ENCODE data around the gene GFPT2. TPM values are rescaled to one million over a fixed set of nuclear protein-coding genes. Genes with fewer than 3 reads are reported as not detected.

GFPT2 gene
- total RNA-seq (10 to 100 TPM in 1 of 6 donors, 1 to 10 TPM in 4, under 1 TPM in 1; 0.83 to 10.6 (median 4.1) TPM), polyA plus RNA-seq (1 to 10 TPM; 3.4 to 5.3 TPM)

DNA sequence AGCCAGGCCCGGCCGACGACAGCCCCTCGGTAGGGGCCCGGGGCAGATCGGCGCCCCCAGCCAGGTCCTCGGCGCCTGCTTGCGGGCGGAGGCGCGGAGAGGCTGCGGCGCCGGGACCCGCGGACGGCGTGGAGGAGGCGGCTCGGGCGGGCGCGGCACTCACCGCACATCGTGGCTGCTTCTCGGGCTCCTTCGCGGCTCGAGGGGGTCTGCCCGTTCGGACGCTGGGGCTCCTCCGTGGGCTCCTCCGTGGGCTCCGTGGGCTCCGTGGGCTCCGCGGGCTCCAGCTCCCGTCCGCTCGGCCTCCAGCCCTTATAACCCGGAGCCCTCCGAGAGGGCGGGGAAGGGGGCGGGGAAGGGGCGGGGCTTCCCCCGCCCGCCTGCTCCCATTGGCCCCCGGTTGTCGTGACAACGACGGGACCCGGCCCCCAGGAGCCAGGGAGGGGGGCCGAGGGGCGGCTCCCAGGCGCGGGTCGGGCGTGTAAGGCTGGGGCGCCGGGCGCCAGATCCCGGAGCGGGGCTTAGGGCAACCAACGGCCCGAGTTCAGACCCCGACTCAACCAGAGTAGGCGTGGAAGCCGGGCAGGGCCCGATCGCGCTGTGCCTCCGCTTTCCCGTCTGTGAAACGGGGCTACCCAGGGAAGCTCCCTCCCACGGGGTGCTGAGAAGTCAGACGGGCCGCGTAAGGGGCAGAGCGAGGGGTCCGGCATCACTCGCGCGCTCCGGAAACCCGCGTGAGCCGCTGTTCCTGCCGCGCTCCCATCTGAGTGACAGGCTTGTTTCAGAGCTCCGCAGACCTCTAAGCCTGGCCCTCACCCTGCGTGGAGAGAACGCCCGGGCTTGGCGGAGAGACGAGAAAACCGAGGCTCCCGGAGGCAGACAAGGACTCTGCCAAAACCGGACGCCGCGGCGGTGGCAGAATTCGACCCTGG is at the start of gene GFPT2:
GFPT2 (minus strand) TSS at position 289 of the 932 bp plus-strand sequence; CDS start at position 170, 119 bp downstream.
- ATAC-seq (peak; percentile 95 to 97 (median 96)), FAIRE-seq (no peak), DNase-seq (peak; percentile 74 to 90 (median 86))
- H3K4me1 ChIP-seq, result peaks cover 3 to 6% (median 5%) of the 10 kb centered on the region in 3 donors
- no peaks in the 10 kb centered on the region for H3K36me3 ChIP-seq
- H3K27ac ChIP-seq, result no peak within 1 kb of the TSS
- 0 to 1% methylated on average over 99 to 106 of the region's 106 CpGs for WGBS, 2 donors
- H3K9me3 ChIP-seq, result no peaks in the 10 kb centered on the region
- peak within 1 kb of the TSS; percentile 48 to 84 (median 65) for H3K4me3 ChIP-seq
- no peaks in the 10 kb centered on the region for H3K27me3 ChIP-seq
- intact Hi-C loops (cut with DNase I), result no loop called here
- TF ChIP-seq, protein P1, sequence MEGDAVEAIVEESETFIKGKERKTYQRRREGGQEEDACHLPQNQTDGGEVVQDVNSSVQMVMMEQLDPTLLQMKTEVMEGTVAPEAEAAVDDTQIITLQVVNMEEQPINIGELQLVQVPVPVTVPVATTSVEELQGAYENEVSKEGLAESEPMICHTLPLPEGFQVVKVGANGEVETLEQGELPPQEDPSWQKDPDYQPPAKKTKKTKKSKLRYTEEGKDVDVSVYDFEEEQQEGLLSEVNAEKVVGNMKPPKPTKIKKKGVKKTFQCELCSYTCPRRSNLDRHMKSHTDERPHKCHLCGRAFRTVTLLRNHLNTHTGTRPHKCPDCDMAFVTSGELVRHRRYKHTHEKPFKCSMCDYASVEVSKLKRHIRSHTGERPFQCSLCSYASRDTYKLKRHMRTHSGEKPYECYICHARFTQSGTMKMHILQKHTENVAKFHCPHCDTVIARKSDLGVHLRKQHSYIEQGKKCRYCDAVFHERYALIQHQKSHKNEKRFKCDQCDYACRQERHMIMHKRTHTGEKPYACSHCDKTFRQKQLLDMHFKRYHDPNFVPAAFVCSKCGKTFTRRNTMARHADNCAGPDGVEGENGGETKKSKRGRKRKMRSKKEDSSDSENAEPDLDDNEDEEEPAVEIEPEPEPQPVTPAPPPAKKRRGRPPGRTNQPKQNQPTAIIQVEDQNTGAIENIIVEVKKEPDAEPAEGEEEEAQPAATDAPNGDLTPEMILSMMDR (IDR thresholded peaks at IDR 0.05), result no peak

DNA sequence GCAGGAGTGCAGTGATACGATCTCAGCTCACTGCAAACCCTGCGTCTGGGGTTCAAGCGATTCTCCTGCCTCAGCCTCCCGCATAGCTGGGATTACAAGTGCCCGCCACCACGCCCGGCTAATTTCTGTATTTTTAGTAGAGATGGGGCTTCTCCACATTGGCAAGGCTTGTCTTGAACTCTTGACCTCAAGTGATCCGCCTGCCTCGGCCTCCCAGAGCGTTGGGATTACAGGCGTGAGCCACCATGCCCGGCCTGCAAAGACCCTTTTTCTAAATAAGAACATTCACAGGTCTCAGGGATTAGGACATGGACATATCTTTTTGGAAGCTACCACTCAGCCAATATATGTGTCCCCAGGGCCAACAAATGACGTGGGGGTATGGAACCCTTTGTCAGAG is 49.6 kb upstream of the GFPT2 start:
- TF ChIP-seq, protein P1 (IDR thresholded peaks at IDR 0.05), result no peak
- Histone ChIP-seq H3K36me3 (no peaks in the 10 kb centered on the region), H3K27me3 (no peaks in the 10 kb centered on the region), H3K27ac (no peak overlapping the region), H3K9me3 (no peaks in the 10 kb centered on the region), H3K4me3 (no peak overlapping the region), H3K4me1 (no peaks in the 10 kb centered on the region)
- ATAC-seq (no peak), FAIRE-seq (no peak), DNase-seq (no peak)
- intact Hi-C loops (cut with DNase I), result no loop called here
- 88 to 92% methylated on average over 13 of the region's 13 CpGs for WGBS, 2 donors

DNA sequence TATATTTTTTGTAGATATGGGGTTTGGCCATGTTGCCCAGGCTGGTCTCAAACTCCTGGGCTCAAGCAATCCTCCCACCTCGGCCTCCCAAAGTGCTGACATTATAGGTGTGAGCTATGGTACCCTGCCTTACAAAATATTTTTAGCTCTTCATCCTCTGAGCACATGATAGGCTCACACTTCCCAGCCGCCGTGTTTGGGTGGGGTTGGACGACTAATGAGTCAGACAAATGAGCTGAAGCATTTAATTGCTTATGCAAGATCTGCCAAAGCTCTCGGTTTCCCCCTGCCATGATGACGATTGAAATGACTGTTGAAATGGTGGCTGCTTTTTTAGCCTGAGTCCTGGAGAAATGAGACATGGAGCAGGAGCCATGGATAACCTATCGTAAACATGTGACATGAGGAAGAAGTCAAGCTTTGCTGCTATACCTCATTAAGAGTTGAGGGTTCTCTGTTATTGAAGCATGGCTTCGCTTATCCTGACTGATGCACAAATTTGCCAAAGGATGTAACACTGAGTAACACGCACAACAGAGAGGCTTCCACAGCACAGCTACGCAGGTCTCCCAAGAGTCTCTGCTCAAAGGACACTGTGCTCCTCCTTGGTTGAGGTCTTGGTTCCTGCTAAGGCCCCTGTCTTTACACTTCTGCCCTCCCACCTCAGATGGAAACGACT is 48.2 kb upstream of the GFPT2 start:
- Histone ChIP-seq H3K27ac (no peak overlapping the region), H3K9me3 (no peaks in the 10 kb centered on the region), H3K4me1 (no peaks in the 10 kb centered on the region), H3K27me3 (no peaks in the 10 kb centered on the region), H3K4me3 (no peak overlapping the region), H3K36me3 (no peaks in the 10 kb centered on the region)
- TF ChIP-seq, protein P1 (IDR thresholded peaks at IDR 0.05), result no peak
- FAIRE-seq, result no peak
- intact Hi-C loops (cut with DNase I), result no loop called here
- DNase-seq, result no peak
- WGBS, 2 donors, result 78 to 86% methylated on average over 11 of the region's 11 CpGs
- ATAC-seq, result no peak

DNA sequence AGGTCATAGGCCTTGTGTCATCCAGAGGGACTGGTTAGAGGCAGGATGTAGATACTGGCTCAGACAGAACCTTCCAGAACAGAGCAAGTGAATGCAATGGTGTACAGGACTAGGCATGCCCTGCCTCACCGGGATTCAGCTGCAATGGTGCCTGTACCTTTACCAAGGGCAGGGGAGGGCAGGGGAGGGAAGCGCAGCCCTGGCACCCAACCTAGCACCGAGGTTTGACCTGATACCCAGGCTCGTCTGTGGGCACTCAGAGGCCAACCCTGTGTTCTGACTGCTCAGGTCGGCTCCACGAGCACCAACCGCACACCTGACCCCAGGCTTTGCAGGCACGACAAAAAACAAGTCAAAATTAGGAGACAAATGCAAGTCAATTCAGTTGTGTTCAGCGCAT is 47.3 kb upstream of the GFPT2 start:
- Histone ChIP-seq H3K9me3 (no peaks in the 10 kb centered on the region), H3K27me3 (no peaks in the 10 kb centered on the region), H3K36me3 (no peaks in the 10 kb centered on the region), H3K4me3 (no peak overlapping the region), H3K4me1 (no peaks in the 10 kb centered on the region), H3K27ac (no peak overlapping the region)
- DNase-seq, result no peak
- intact Hi-C loops (cut with DNase I), result no loop called here
- TF ChIP-seq, protein P1 (IDR thresholded peaks at IDR 0.05), result no peak
- ATAC-seq, result no peak
- no peak for FAIRE-seq
- 67 to 76% methylated on average over 9 of the region's 9 CpGs for WGBS, 2 donors

All from pancreas (tissue), 10 donors.